Left ventricle myocardium inferior (tissue), 1 donor: ENCODE results near the gene DPY19L1. TPM values are rescaled to one million over a fixed set of nuclear protein-coding genes. Genes with fewer than 3 reads are reported as not detected.

Experiments used
- DNase-seq: peaks from one replicate; pipeline ENCODE4 v3.0.0-alpha.2; 2020
- H3K27ac ChIP-seq: fragments of 200-600 bp; replicated peaks from 2 replicates; pipeline ENCODE4 v1.8.0; 2021
- H3K27me3 ChIP-seq: fragments of 200-600 bp; 2 replicates; pipeline ENCODE4 v1.8.0; 2021; ENCODE audit warnings: low read depth
- H3K36me3 ChIP-seq: fragments of 200-600 bp; 2 replicates; pipeline ENCODE4 v1.8.0; 2021
- H3K4me1 ChIP-seq: fragments of 200-600 bp; 2 replicates; pipeline ENCODE4 v1.8.0; 2021
- H3K4me3 ChIP-seq: fragments of 200-600 bp; 2 replicates; pipeline ENCODE4 v1.8.0; 2021; ENCODE audit warnings: mild to moderate bottlenecking, moderate library complexity
- H3K9me3 ChIP-seq: fragments of 200-600 bp; replicated peaks from 2 replicates; pipeline ENCODE4 v1.8.0; 2021
- CTCF ChIP-seq: fragments of 200-600 bp; IDR thresholded peaks from 2 replicates; pipeline ENCODE4 v1.8.0; 2021; ENCODE audit warnings: antibody characterized with exemption, mild to moderate bottlenecking, borderline replicate concordance
- intact Hi-C: fragments of 100-400 bp; cut with micrococcal nuclease; formaldehyde crosslinking; loops from one replicate; pipeline ENCODE4 v1.11.0; 2022
- total RNA-seq: library from RNA; stranded (reverse); fragmentation: NEBNext Ultra II Directional; extraction: Animal tissue kit (Norgen Biotek cat#: 25700); gene quantifications from one replicate; pipeline ENCODE4 v1.2.1, GENCODE V29; 2021
- donor health status: DM: no; HTN: yes; CAD: no; lungs with severe emphysema.

The DPY19L1 gene
- total RNA-seq, 1 donor from 2014 or later = 28.5 TPM

DNA sequence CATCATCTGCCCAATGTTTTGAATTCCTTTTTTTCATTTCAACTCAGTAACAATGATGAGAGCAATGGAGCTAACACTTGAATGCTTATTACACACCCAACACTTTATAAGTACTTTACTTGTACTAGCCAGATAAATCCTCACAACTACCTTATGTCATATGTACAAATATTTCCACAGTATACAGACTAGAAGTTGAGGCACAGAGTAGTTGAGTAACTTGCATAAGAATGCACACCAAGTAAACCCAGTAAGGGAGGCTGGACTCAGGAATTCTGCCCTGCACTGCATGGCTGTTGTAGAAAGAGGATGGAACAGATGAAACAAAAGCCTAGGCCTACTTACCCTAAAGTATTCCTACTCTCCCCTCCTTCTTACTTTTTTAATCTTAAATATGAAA, 15.8 kb downstream of the DPY19L1 start:
- DNase-seq = no peak
- intact Hi-C loops = no loop called here
- H3K27ac ChIP-seq = no peak overlapping the region
- no peaks in the 10 kb centered on the region for H3K27me3 ChIP-seq
- H3K4me1 ChIP-seq = peaks cover 34% of the 10 kb centered on the region
- H3K4me3 ChIP-seq = no peak overlapping the region
- H3K9me3 ChIP-seq = no peaks in the 10 kb centered on the region
- no peak for TF ChIP-seq CTCF
- peaks cover 6% of the 10 kb centered on the region for H3K36me3 ChIP-seq

GRCh38 chr7:35019801-35020200, 17.5 kb downstream of the DPY19L1 start:
- Histone ChIP-seq H3K27ac (no peak overlapping the region), H3K27me3 (no peaks in the 10 kb centered on the region), H3K9me3 (no peaks in the 10 kb centered on the region), H3K4me1 (peaks cover 22% of the 10 kb centered on the region), H3K4me3 (no peak overlapping the region), H3K36me3 (peaks cover 16% of the 10 kb centered on the region)
- no peak for DNase-seq
- no peak for TF ChIP-seq CTCF
- intact Hi-C loops = no loop called here

DNA sequence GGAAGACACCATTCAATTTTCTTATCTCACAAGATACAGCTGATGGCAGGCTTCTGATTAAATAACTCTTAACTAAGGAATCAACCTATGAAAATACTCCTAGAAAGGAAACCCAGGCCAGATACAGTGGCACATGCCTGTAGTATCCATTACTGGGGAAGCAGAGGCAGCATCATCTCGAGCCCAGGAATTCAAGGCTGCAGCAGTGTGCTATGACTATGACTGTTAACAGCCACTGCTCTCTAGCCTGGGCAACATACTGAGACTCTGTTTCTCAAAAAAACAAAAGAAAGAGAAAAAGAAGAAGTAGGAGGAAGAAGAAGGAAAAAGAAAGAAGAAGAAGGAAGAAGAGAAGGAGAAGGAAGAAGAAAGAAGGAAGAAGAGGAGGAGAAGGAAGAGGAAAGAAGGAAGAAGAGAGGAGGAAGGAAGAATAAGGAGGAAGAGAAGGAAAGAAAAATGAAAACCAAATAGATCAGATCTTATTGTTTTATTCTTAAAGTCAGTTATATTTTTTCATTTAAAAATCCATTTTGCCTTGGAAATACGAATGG, 18.0 kb downstream of the DPY19L1 start:
- H3K4me3 ChIP-seq = no peak overlapping the region
- no peaks in the 10 kb centered on the region for H3K27me3 ChIP-seq
- H3K4me1 ChIP-seq = peaks cover 22% of the 10 kb centered on the region
- H3K36me3 ChIP-seq = peaks cover 16% of the 10 kb centered on the region
- no peaks in the 10 kb centered on the region for H3K9me3 ChIP-seq
- intact Hi-C loops = no loop called here
- DNase-seq = no peak
- no peak overlapping the region for H3K27ac ChIP-seq
- no peak for TF ChIP-seq CTCF

- peaks cover 14% of the 10 kb centered on the region for H3K4me1 ChIP-seq
These were observed 21.9 kb downstream of the DPY19L1 start for GRCh38 chr7:35015346-35015859.

DNA sequence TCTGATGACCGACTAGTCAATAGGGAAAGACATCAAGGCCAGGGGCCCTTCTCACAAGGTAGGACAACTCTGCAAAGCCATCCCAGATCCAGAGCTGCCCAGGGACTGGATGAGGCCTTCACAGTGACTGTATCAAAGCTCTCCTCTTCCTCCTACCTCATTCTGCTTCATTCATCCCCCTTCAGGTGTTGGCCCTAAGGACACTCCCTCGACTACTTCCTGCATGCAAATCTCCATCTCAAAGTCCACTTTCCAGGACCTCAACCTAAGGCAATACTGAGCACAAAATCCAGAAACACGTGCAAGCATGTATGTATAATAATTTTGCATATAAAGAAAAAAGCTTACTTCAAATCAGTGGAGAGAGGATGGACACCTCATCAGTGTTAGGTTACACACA, 25.1 kb downstream of the DPY19L1 start:
- peaks cover 48% of the 10 kb centered on the region for H3K36me3 ChIP-seq

More at GRCh38 chr7:35015346-35015859, 21.9 kb downstream of the DPY19L1 start:
- no peak for TF ChIP-seq CTCF
- Histone ChIP-seq H3K36me3 (peaks cover 43% of the 10 kb centered on the region), H3K9me3 (no peaks in the 10 kb centered on the region), H3K27ac (no peak overlapping the region), H3K27me3 (no peaks in the 10 kb centered on the region), H3K4me3 (no peak overlapping the region)
- DNase-seq = no peak
- intact Hi-C loops = no loop called here

More for the DNA sequence above, 25.1 kb downstream of the DPY19L1 start:
- H3K9me3 ChIP-seq = no peaks in the 10 kb centered on the region
- DNase-seq = no peak
- no peak overlapping the region for H3K4me3 ChIP-seq
- H3K27ac ChIP-seq = no peak overlapping the region
- H3K4me1 ChIP-seq = peaks cover 3% of the 10 kb centered on the region
- intact Hi-C loops = no loop called here
- H3K27me3 ChIP-seq = no peaks in the 10 kb centered on the region
- TF ChIP-seq CTCF = no peak
